HEK293T (cell line): Measurements from ENCODE around the gene PIK3CG.

Source experiments
- BHLHE40 ChIP-seq: fragments of 450-650 bp; IDR thresholded peaks from 2 replicates; pipeline ENCODE4 v1.6.1; 2016; ENCODE audit warnings: mild to moderate bottlenecking, moderate library complexity, borderline replicate concordance
- ELF4 ChIP-seq: fragments of 450-650 bp; IDR thresholded peaks from 2 replicates; pipeline ENCODE4 v1.6.1; 2017; ENCODE audit warnings: antibody characterized with exemption
- FOXA1 ChIP-seq: fragments of 450-650 bp; IDR thresholded peaks from 2 replicates; pipeline ENCODE4 v1.6.1; 2016; ENCODE audit warnings: mild to moderate bottlenecking
- FOXK2 ChIP-seq: fragments of 450-650 bp; IDR thresholded peaks from 2 replicates; pipeline ENCODE4 v1.6.1; 2016; ENCODE audit warnings: mild to moderate bottlenecking
- L3MBTL2 ChIP-seq: fragments of 450-650 bp; conservative IDR thresholded peaks from 2 replicates; pipeline ENCODE4 v1.6.1; 2016; ENCODE audit warnings: mild to moderate bottlenecking
- SP1 ChIP-seq: fragments of 450-650 bp; IDR thresholded peaks from 2 replicates; pipeline ENCODE4 v1.6.1; 2017
- SUZ12 ChIP-seq: fragments of 450-650 bp; IDR thresholded peaks from 2 replicates; pipeline ENCODE4 v1.6.1; 2016; ENCODE audit warnings: mild to moderate bottlenecking
- ZNF384 ChIP-seq: fragments of 450-650 bp; IDR thresholded peaks from 2 replicates; pipeline ENCODE4 v1.6.1; 2016

DNA sequence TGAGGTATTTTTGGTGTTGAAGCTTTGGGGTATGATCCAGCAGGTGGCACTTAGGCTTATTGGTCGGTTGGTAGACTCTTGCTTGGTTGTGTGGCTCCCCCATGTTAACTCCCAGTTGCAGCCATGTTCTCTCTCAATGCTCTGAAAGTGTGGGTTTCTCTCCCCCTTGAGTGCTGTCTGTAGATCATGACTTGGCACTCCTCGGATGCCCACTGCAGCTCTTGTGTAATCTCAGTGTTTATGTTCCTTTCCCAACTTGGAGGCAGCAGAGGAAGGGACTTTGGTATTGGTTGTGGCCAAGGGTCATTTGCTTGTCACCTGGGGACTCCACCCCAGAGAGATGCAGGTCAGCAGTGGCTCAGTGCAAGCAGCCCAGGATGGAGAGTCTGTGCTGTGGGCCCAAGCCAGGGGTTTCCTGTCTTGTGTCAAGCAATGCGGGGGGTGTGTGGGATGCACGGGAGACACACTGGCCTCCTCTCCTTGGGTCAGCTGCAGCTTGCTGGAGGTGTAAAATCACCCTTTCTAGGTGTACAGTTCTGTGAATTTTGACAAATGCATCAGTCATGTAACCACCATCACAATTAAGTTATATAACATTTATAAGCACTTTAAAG is 36.9 kb downstream of the PIK3CG start:
- no peak for TF ChIP-seq FOXA1
- TF ChIP-seq FOXK2, result no peak
- no peak for TF ChIP-seq ZNF384
- TF ChIP-seq SUZ12, result no peak
- TF ChIP-seq ELF4, result no peak
- TF ChIP-seq BHLHE40, result no peak
- TF ChIP-seq SP1, result no peak
- no peak for TF ChIP-seq L3MBTL2
